ENCODE data around the gene NAPA.

The NAPA gene

GRCh38 chr19:47461876-47462275 is 53.0 kb downstream of the NAPA start:
- no peak overlapping the region for H3K4me3 ChIP-seq (replicated peaks; ENCODE audit: insufficient read depth, low read length)
- no peak for TF ChIP-seq GABPA (IDR thresholded peaks at IDR 0.05; ENCODE audit: low read depth)
- TF ChIP-seq SPI1 (IDR thresholded peaks at IDR 0.05; ENCODE audit: borderline replicate concordance, low read depth), result no peak
- H3K27ac ChIP-seq (replicated peaks), result no peak overlapping the region
- peaks cover 13% of the 10 kb centered on the region for H3K27me3 ChIP-seq (ENCODE audit: insufficient read depth, poor library complexity, severe bottlenecking)
- no peak for DNase-seq (ENCODE audit: low read depth in 1 of 2, low spot score in 1 of 2)

DNA sequence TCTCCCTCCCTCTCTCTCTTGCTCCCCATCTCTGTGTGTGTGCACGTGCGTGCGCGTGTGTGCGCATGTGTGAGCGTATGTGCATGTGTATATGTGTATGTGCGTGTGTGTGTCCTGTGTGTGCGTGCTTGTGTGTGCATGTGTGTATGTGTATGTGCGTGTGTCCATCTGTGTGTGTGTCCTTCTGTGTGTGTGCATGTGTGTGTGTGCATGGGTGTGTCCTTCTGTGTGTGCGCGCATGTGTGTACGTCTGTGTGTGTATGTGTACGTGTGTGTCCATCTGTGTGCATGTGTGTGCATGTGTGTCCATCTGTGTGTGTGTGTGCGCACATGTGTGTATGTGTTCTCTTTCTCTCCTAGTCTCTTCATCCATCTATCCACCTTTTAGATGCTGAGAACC is 55.4 kb downstream of the NAPA start:
- no peak for TF ChIP-seq REST (IDR thresholded peaks at IDR 0.05; ENCODE audit: insufficient replicate concordance, low read depth)
- no peak overlapping the region for H3K27ac ChIP-seq (replicated peaks)
- DNase-seq (ENCODE audit: low read depth in 1 of 2, low spot score in 1 of 2), result no peak
- no peak overlapping the region for H3K4me3 ChIP-seq (replicated peaks; ENCODE audit: insufficient read depth, low read length)
- H3K27me3 ChIP-seq (ENCODE audit: insufficient read depth, poor library complexity, severe bottlenecking), result peaks cover 19% of the 10 kb centered on the region

GRCh38 chr19:47458672-47459071 is 56.2 kb downstream of the NAPA start:
- no peak for DNase-seq (ENCODE audit: low read depth in 1 of 2, low spot score in 1 of 2)
- Histone ChIP-seq H3K4me3 (replicated peaks; ENCODE audit: insufficient read depth, low read length) (no peak overlapping the region), H3K27me3 (ENCODE audit: insufficient read depth, poor library complexity, severe bottlenecking) (peaks cover 19% of the 10 kb centered on the region)

GRCh38 chr19:47456721-47457474 is 58.0 kb downstream of the NAPA start:
- Histone ChIP-seq H3K27me3 (ENCODE audit: insufficient read depth, poor library complexity, severe bottlenecking) (peaks cover 19% of the 10 kb centered on the region), H3K27ac (replicated peaks) (no peak overlapping the region), H3K4me3 (replicated peaks; ENCODE audit: insufficient read depth, low read length) (no peak overlapping the region)
- TF ChIP-seq GABPA (IDR thresholded peaks at IDR 0.05; ENCODE audit: low read depth), result no peak
- TF ChIP-seq POLR2AphosphoS5 (IDR thresholded peaks at IDR 0.05; ENCODE audit: low read depth), result no peak
- TF ChIP-seq, protein P1, sequence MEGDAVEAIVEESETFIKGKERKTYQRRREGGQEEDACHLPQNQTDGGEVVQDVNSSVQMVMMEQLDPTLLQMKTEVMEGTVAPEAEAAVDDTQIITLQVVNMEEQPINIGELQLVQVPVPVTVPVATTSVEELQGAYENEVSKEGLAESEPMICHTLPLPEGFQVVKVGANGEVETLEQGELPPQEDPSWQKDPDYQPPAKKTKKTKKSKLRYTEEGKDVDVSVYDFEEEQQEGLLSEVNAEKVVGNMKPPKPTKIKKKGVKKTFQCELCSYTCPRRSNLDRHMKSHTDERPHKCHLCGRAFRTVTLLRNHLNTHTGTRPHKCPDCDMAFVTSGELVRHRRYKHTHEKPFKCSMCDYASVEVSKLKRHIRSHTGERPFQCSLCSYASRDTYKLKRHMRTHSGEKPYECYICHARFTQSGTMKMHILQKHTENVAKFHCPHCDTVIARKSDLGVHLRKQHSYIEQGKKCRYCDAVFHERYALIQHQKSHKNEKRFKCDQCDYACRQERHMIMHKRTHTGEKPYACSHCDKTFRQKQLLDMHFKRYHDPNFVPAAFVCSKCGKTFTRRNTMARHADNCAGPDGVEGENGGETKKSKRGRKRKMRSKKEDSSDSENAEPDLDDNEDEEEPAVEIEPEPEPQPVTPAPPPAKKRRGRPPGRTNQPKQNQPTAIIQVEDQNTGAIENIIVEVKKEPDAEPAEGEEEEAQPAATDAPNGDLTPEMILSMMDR (IDR thresholded peaks at IDR 0.05; ENCODE audit: insufficient read depth, low read length), result no peak
- no peak for TF ChIP-seq REST (IDR thresholded peaks at IDR 0.05; ENCODE audit: insufficient replicate concordance, low read depth)
- TF ChIP-seq SPI1 (IDR thresholded peaks at IDR 0.05; ENCODE audit: borderline replicate concordance, low read depth), result no peak
- no peak for DNase-seq (ENCODE audit: low read depth in 1 of 2, low spot score in 1 of 2)

More at GRCh38 chr19:47458672-47459071, 56.2 kb downstream of the NAPA start:
- TF ChIP-seq, protein P1 (IDR thresholded peaks at IDR 0.05; ENCODE audit: insufficient read depth, low read length), result no peak
- TF ChIP-seq GABPA (IDR thresholded peaks at IDR 0.05; ENCODE audit: low read depth), result no peak
- no peak for TF ChIP-seq SPI1 (IDR thresholded peaks at IDR 0.05; ENCODE audit: borderline replicate concordance, low read depth)
- TF ChIP-seq POLR2AphosphoS5 (IDR thresholded peaks at IDR 0.05; ENCODE audit: low read depth), result no peak
- no peak overlapping the region for H3K27ac ChIP-seq (replicated peaks)

DNA sequence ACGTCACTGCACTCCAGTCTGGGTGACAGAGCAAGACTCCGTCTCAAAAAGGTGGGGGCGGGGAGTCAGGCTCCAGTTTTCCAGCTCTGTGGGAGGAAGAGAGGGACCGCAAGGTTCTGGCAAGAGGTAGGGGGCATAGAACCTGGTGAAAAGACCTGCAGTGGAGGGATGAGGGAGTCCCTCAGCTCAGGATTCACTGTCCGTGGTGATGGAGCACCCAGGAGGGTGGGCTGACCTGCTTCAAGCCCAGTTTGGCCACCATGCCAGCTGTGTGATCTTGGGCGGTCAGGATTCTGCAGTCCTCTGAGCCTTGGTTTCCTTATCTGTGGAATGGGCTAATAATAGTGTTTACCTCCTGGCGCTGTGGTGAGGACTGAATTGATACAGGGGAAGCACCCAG is 64.4 kb downstream of the NAPA start:
- peak; percentile 69 for TF ChIP-seq REST (IDR thresholded peaks at IDR 0.05; ENCODE audit: insufficient replicate concordance, low read depth)
- TF ChIP-seq POLR2AphosphoS5 (IDR thresholded peaks at IDR 0.05; ENCODE audit: low read depth), result no peak
- Histone ChIP-seq H3K27me3 (ENCODE audit: insufficient read depth, poor library complexity, severe bottlenecking) (peaks cover 33% of the 10 kb centered on the region), H3K4me3 (replicated peaks; ENCODE audit: insufficient read depth, low read length) (no peak overlapping the region), H3K27ac (replicated peaks) (no peak overlapping the region)
- DNase-seq (ENCODE audit: low read depth in 1 of 2, low spot score in 1 of 2), result no peak
